ENCODE data around the gene DNAJC1.

The DNAJC1 gene

GRCh38 chr10:21742740-21743412 lies 260.7 kb downstream of the DNAJC1 start:
- WGBS, 2 experiments = 94 to 97% methylated on average over 5 of the region's 5 CpGs
- H3K27ac ChIP-seq (ENCODE audit: insufficient read depth, low read depth, low read length, poor library complexity, severe bottlenecking) = no peak overlapping the region
- no peaks in the 10 kb centered on the region for H3K27me3 ChIP-seq (ENCODE audit: control insufficient read depth, insufficient read depth, low read length, poor library complexity, severe bottlenecking)
- H3K4me3 ChIP-seq (ENCODE audit: insufficient read depth, low read depth, low read length) = no peak overlapping the region
- no peaks in the 10 kb centered on the region for H3K9me3 ChIP-seq (ENCODE audit: control insufficient read depth, low read length)
- H3K4me1 ChIP-seq (ENCODE audit: control insufficient read depth, insufficient read depth, low read length) = no peaks in the 10 kb centered on the region
- peaks cover 13% of the 10 kb centered on the region for H3K36me3 ChIP-seq (ENCODE audit: control insufficient read depth, insufficient read depth, low read length)

- peaks cover 13% of the 10 kb centered on the region for H3K36me3 ChIP-seq (ENCODE audit: control insufficient read depth, insufficient read depth, low read length)
- H3K4me1 ChIP-seq (ENCODE audit: control insufficient read depth, insufficient read depth, low read length) = no peaks in the 10 kb centered on the region
- H3K27ac ChIP-seq (ENCODE audit: insufficient read depth, low read depth, low read length, poor library complexity, severe bottlenecking) = no peak overlapping the region
These were observed 262.5 kb downstream of the DNAJC1 start for GRCh38 chr10:21740989-21741388.

GRCh38 chr10:21737106-21737505 lies 266.4 kb downstream of the DNAJC1 start:
- peaks cover 9% of the 10 kb centered on the region for H3K36me3 ChIP-seq (ENCODE audit: control insufficient read depth, insufficient read depth, low read length)
- H3K4me3 ChIP-seq (ENCODE audit: insufficient read depth, low read depth, low read length) = no peak overlapping the region
- no peak overlapping the region for H3K27ac ChIP-seq (ENCODE audit: insufficient read depth, low read depth, low read length, poor library complexity, severe bottlenecking)
- H3K27me3 ChIP-seq (ENCODE audit: control insufficient read depth, insufficient read depth, low read length, poor library complexity, severe bottlenecking) = no peaks in the 10 kb centered on the region
- peaks cover 11% of the 10 kb centered on the region for H3K4me1 ChIP-seq (ENCODE audit: control insufficient read depth, insufficient read depth, low read length)
- 96% methylated on average over 4 of the region's 4 CpGs for WGBS, 2 experiments
- no peaks in the 10 kb centered on the region for H3K9me3 ChIP-seq (ENCODE audit: control insufficient read depth, low read length)

More at GRCh38 chr10:21740989-21741388, 262.5 kb downstream of the DNAJC1 start:
- Histone ChIP-seq H3K27me3 (ENCODE audit: control insufficient read depth, insufficient read depth, low read length, poor library complexity, severe bottlenecking) (no peaks in the 10 kb centered on the region), H3K9me3 (ENCODE audit: control insufficient read depth, low read length) (no peaks in the 10 kb centered on the region), H3K4me3 (ENCODE audit: insufficient read depth, low read depth, low read length) (no peak overlapping the region)
- 94 to 98% methylated on average over 4 of the region's 4 CpGs for WGBS, 2 experiments

GRCh38 chr10:21733710-21734109 lies 269.8 kb downstream of the DNAJC1 start:
- Histone ChIP-seq H3K9me3 (ENCODE audit: control insufficient read depth, low read length) (no peaks in the 10 kb centered on the region), H3K4me1 (ENCODE audit: control insufficient read depth, insufficient read depth, low read length) (peaks cover 16% of the 10 kb centered on the region), H3K27me3 (ENCODE audit: control insufficient read depth, insufficient read depth, low read length, poor library complexity, severe bottlenecking) (no peaks in the 10 kb centered on the region), H3K27ac (ENCODE audit: insufficient read depth, low read depth, low read length, poor library complexity, severe bottlenecking) (no peak overlapping the region), H3K36me3 (ENCODE audit: control insufficient read depth, insufficient read depth, low read length) (peaks cover 6% of the 10 kb centered on the region), H3K4me3 (ENCODE audit: insufficient read depth, low read depth, low read length) (no peak overlapping the region)
- WGBS, 2 experiments = 72 to 77% methylated on average over 5 of the region's 6 CpGs

GRCh38 chr10:21732067-21732772 lies 271.3 kb downstream of the DNAJC1 start:
- H3K4me3 ChIP-seq (ENCODE audit: insufficient read depth, low read depth, low read length) = no peak overlapping the region
- H3K4me1 ChIP-seq (ENCODE audit: control insufficient read depth, insufficient read depth, low read length) = peaks cover 22% of the 10 kb centered on the region
- 26 to 28% methylated on average over 10 of the region's 10 CpGs for WGBS, 2 experiments
- no peaks in the 10 kb centered on the region for H3K9me3 ChIP-seq (ENCODE audit: control insufficient read depth, low read length)
- no peak overlapping the region for H3K27ac ChIP-seq (ENCODE audit: insufficient read depth, low read depth, low read length, poor library complexity, severe bottlenecking)
- peaks cover 6% of the 10 kb centered on the region for H3K36me3 ChIP-seq (ENCODE audit: control insufficient read depth, insufficient read depth, low read length)
- no peaks in the 10 kb centered on the region for H3K27me3 ChIP-seq (ENCODE audit: control insufficient read depth, insufficient read depth, low read length, poor library complexity, severe bottlenecking)

GRCh38 chr10:21728618-21729017 lies 274.9 kb downstream of the DNAJC1 start:
- no peak overlapping the region for H3K27ac ChIP-seq (ENCODE audit: insufficient read depth, low read depth, low read length, poor library complexity, severe bottlenecking)
- peaks cover 37% of the 10 kb centered on the region for H3K4me1 ChIP-seq (ENCODE audit: control insufficient read depth, insufficient read depth, low read length)
- no peak overlapping the region for H3K4me3 ChIP-seq (ENCODE audit: insufficient read depth, low read depth, low read length)
- no peaks in the 10 kb centered on the region for H3K36me3 ChIP-seq (ENCODE audit: control insufficient read depth, insufficient read depth, low read length)
- no peaks in the 10 kb centered on the region for H3K27me3 ChIP-seq (ENCODE audit: control insufficient read depth, insufficient read depth, low read length, poor library complexity, severe bottlenecking)
- WGBS, 2 experiments = 89 to 95% methylated on average over 3 of the region's 3 CpGs
- H3K9me3 ChIP-seq (ENCODE audit: control insufficient read depth, low read length) = no peaks in the 10 kb centered on the region

GRCh38 chr10:21727452-21728168 lies 275.9 kb downstream of the DNAJC1 start:
- Histone ChIP-seq H3K4me3 (ENCODE audit: insufficient read depth, low read depth, low read length) (no peak overlapping the region), H3K9me3 (ENCODE audit: control insufficient read depth, low read length) (no peaks in the 10 kb centered on the region), H3K36me3 (ENCODE audit: control insufficient read depth, insufficient read depth, low read length) (no peaks in the 10 kb centered on the region), H3K27ac (ENCODE audit: insufficient read depth, low read depth, low read length, poor library complexity, severe bottlenecking) (peak overlapping the region; percentile 36), H3K4me1 (ENCODE audit: control insufficient read depth, insufficient read depth, low read length) (peaks cover 32% of the 10 kb centered on the region), H3K27me3 (ENCODE audit: control insufficient read depth, insufficient read depth, low read length, poor library complexity, severe bottlenecking) (no peaks in the 10 kb centered on the region)
- WGBS, 2 experiments = 83 to 88% methylated on average over 11 to 13 of the region's 13 CpGs

- Histone ChIP-seq H3K9me3 (ENCODE audit: control insufficient read depth, low read length) (no peaks in the 10 kb centered on the region), H3K36me3 (ENCODE audit: control insufficient read depth, insufficient read depth, low read length) (no peaks in the 10 kb centered on the region), H3K4me1 (ENCODE audit: control insufficient read depth, insufficient read depth, low read length) (peaks cover 24% of the 10 kb centered on the region), H3K27me3 (ENCODE audit: control insufficient read depth, insufficient read depth, low read length, poor library complexity, severe bottlenecking) (no peaks in the 10 kb centered on the region), H3K27ac (ENCODE audit: insufficient read depth, low read depth, low read length, poor library complexity, severe bottlenecking) (peak overlapping the region; percentile 30), H3K4me3 (ENCODE audit: insufficient read depth, low read depth, low read length) (no peak overlapping the region)
- WGBS, 2 experiments = 68 to 71% methylated on average over 3 of the region's 3 CpGs
These were observed 276.8 kb downstream of the DNAJC1 start for GRCh38 chr10:21726601-21727225.

GRCh38 chr10:21724687-21725367 lies 278.7 kb downstream of the DNAJC1 start:
- Histone ChIP-seq H3K27ac (ENCODE audit: insufficient read depth, low read depth, low read length, poor library complexity, severe bottlenecking) (no peak overlapping the region), H3K4me3 (ENCODE audit: insufficient read depth, low read depth, low read length) (no peak overlapping the region), H3K9me3 (ENCODE audit: control insufficient read depth, low read length) (no peaks in the 10 kb centered on the region), H3K27me3 (ENCODE audit: control insufficient read depth, insufficient read depth, low read length, poor library complexity, severe bottlenecking) (no peaks in the 10 kb centered on the region), H3K4me1 (ENCODE audit: control insufficient read depth, insufficient read depth, low read length) (peaks cover 23% of the 10 kb centered on the region), H3K36me3 (ENCODE audit: control insufficient read depth, insufficient read depth, low read length) (no peaks in the 10 kb centered on the region)
- WGBS, 2 experiments = 60 to 74% methylated on average over 4 of the region's 4 CpGs

Data from ectodermal cell (in vitro differentiated cells).